SIG-M5 (cell line): Measurements from ENCODE around the gene S100A7.
A peak's percentile ranks its signal among the peaks of the same experiment; 100 is the strongest.
"Not testable (repeated sequence)": the region's sequence is repeated elsewhere in the genome, so short reads cannot be mapped to it uniquely, and the experiment has no call there.

Experiments used
- DNase-seq: peaks from one replicate; lab custom pipeline; 2025; lab: John Stamatoyannopoulos, UW

Gene S100A7

DNA sequence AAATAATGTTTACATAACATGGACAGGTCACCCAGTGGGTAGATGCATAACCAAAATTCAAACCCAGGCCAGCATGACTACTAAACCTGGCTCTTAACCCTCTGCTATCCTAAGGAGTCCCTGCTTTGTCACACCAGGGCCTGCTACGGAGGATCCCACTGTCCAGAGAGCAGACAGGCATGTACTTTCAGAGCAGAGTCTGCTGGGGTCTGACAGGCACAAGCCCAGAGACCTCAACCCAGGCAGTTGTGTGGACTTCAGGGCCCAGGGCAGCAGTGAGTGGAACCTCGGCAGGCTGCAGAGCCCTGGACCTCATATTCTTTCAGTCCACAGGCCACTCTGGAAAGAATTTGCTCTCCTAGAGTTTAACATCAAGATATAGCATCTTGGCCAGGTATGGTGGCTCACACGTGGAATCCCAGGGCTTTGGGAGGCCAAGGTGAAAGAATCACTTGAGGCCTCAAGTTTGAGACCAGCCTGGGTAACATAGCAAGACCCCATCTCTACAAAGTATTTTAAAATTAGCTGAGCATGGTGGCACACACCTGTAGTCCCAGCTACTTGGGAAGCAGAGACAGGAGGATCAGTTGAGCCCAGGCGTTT, 16.1 kb upstream of the S100A7 start:
- no peak for DNase-seq

DNA sequence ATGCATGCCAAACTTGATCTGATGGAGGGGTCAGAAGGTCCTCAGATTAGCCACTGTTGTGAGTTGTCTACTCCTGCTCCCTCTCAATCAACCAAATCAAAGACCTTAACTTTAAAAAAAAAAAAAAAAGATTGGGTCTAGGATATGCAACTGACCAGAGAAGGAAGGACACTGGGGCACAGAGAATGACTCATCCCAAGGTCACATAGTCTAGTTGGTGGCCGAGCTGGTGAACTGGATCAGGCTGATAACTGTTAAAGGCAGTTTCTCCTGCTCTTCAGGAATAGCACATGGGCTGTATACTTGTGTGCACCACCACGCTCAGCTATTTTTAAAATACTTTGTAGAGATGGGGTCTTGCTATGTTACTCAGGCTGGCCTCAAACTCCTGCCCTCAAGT, 14.8 kb upstream of the S100A7 start:
- DNase-seq = no peak

DNA sequence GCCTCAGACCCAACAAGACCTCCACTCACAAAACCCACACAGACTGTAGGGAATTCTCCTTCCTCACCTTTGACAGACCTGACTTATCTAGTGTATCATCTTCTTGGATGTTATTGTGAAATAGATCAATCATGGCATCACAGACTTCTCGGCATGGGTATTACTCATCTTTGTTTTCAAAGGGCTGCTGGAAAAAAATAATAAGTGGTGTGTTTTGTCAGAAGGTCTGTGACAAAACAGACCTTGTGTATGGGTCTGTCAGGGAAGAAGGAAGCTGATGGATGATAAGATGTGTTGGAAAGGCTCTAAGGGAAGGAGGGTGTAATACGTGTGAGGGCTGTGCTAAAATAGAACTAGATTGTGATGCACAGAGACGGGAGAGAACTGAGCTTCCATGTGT, 13.9 kb upstream of the S100A7 start:
- no peak for DNase-seq

DNA sequence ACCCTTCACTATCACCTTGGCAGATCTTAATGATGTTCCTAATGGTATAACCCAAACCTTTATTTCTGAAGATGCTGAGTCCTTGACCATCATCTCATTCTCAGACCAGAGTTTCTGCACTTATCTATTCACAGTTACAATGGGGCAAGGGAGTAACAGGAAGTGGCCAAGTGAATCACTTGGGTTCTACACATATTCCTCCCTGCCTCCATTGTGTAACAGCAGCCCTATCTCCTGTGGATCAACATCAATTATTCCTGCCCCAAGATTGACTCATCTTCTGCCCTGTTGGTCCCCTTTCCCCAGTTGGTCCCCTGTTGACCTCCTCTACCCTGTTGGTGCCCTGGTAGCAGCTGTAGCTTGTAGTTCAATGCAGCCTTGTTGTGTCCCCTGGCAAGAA, 10.3 kb upstream of the S100A7 start:
- DNase-seq = peak; percentile 49

GRCh38 chr1:153466908-153467307, 6.5 kb upstream of the S100A7 start:
- no peak for DNase-seq

- no peak for DNase-seq
Measured at GRCh38 chr1:153465811-153466636, 5.6 kb upstream of the S100A7 start.

GRCh38 chr1:153462741-153463140, 2.3 kb upstream of the S100A7 start:
- DNase-seq = not testable (repeated sequence)

GRCh38 chr1:153459655-153460054, 796 bp downstream of the S100A7 start:
- DNase-seq = no peak

DNA sequence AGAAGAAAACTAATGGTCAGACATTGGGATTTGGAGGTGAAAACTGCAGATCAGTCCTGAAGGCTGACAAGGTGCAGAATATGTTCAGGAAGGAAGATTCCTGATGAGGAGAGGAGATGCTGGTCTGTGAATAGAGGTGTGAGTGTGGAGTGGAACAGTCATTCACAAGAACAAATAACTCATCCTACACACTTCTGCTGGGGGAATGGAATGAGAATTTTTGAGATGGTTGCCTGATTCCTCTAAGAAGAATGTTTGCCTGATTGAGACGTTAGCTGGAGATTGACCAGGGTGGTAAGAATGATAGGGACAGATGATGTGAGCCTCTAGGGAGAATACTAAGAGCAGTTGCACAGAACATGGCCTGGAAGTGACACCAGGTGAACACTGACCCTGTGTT, 4.1 kb downstream of the S100A7 start:
- no peak for DNase-seq

GRCh38 chr1:153448851-153449250, 11.6 kb downstream of the S100A7 start:
- not testable (repeated sequence) for DNase-seq

GRCh38 chr1:153447498-153448170, 12.8 kb downstream of the S100A7 start:
- no peak for DNase-seq

- DNase-seq = no peak
Measured at GRCh38 chr1:153444078-153444477, 16.4 kb downstream of the S100A7 start.

- DNase-seq = no peak
Measured at GRCh38 chr1:153443486-153443885, 17.0 kb downstream of the S100A7 start.

- DNase-seq = no peak
Measured at GRCh38 chr1:153441238-153441755, 19.2 kb downstream of the S100A7 start.

- DNase-seq = no peak
Measured at GRCh38 chr1:153439273-153439672, 21.2 kb downstream of the S100A7 start.

DNA sequence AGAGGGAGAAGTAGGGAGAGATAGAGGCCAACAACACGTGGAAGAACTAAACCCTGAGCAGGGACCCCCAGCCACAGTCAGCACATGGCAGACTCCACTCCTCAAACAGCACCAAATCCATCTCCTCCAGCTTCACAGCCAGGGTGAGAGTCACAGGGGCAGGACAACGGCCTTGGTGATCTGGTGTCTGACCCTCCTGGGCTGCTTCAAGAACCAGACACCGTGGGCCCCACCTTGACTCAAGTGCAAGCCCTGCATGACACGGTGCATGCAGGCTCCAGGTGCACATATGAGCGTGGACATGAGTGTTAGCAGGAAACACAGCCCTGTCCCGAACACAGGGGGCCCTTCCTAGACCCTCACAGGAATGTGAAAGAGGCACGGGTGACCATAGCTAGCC, 21.9 kb downstream of the S100A7 start:
- DNase-seq = no peak

DNA sequence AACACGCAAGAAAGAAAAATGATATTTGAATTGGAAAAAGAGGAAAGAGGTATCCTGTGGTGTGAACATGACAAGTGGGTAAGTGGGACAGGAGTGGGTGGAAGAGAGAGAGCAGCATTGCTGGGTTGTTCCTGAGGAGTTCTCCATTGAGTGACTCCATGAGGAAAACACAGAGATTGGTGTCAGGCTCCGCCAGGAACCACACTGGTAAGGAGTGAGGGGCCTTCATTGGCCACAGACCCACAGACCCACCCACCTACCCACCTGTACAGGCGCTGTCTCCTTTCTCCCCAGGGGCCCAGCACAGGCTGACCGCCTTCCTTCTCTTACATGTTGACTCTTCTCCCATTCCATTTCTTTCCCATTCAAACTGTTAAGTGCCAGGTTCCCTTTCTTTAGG, 23.2 kb downstream of the S100A7 start:
- DNase-seq = no peak

DNA sequence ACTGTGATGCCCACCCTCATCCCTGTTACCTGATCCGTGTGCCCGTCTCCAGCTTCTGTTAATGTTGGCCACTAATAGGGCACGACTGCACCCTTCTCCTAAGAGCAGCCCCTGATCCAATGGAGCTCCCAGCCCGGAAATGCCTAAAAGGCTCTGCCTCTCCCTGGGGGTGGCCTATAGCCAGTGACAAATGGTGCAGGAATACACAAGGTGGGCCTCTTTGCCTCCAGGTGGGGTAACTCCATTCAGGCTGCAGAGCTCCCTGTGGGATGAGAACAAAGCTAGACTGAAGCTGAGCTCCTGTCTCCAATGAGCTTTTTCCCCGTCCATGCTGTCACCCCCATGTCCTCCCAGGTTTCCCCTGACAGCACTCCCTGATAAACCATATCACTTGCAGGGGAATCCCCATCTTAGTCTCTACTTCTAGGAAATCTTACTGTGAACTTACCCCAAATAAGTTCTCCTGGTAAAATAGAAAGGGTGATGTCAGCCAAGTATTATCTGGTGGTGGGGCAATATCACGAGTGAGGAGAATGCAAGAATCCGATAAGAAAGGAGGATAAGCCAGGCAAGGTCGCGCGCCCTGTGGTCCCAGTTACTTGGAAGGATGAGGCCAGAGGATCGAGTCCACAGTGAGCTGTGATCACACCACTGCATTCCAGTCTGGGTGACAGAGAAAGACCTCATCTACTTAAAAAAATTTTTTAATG, 25.6 kb downstream of the S100A7 start:
- DNase-seq = no peak

GRCh38 chr1:153432874-153433681, 27.4 kb downstream of the S100A7 start:
- DNase-seq = no peak

GRCh38 chr1:153431928-153432327, 28.5 kb downstream of the S100A7 start:
- no peak for DNase-seq

DNA sequence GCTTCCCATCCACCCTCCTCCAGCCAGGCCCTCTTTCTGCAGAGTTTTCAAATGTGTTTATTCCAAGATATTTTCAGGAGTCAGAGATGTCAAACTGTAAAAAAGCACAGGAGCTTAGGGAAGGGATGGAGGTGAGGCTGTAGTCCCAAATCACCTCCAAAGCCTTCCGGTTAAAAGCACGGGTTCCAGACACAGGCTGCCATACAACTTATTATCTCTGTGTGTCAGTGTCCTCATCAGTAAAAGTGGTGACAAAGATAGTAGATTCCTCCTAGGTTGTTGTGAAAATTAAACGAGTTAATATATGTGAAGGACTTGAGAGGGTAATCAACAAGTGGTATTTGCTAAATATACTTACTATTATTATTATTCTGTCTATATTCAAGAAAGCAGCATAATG, 29.0 kb downstream of the S100A7 start:
- no peak for DNase-seq
